GM12801 (cell line): ENCODE measurements around the gene LRFN5.

Source experiments
- TF ChIP-seq, protein P1 (sequence below): IDR thresholded peaks from one replicate; pipeline ENCODE4 v1.5.1; 2011; ENCODE audit warnings: control low read depth; ENCODE audit not compliant: insufficient read length; ENCODE audit errors: extremely low read depth

The LRFN5 gene

DNA sequence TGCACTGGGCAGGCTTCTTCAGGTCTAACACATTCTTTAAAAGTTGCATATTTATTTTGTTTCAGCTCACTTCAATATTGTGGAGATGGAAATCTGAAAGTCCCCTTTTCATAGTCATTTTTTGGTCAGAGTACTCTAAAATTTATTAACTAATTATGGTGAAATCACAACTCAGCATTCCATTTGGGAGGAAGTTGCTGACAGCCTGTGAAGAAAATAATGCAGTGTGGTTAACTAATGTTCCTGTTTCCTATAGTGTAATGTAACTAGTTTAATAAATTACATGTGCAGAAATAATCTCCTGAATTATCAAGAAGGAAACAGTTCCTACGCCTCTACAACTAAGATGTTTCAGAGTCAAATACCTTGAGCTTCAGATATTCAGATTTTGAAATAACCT is 17.1 kb downstream of the LRFN5 start:
- TF ChIP-seq, protein P1, sequence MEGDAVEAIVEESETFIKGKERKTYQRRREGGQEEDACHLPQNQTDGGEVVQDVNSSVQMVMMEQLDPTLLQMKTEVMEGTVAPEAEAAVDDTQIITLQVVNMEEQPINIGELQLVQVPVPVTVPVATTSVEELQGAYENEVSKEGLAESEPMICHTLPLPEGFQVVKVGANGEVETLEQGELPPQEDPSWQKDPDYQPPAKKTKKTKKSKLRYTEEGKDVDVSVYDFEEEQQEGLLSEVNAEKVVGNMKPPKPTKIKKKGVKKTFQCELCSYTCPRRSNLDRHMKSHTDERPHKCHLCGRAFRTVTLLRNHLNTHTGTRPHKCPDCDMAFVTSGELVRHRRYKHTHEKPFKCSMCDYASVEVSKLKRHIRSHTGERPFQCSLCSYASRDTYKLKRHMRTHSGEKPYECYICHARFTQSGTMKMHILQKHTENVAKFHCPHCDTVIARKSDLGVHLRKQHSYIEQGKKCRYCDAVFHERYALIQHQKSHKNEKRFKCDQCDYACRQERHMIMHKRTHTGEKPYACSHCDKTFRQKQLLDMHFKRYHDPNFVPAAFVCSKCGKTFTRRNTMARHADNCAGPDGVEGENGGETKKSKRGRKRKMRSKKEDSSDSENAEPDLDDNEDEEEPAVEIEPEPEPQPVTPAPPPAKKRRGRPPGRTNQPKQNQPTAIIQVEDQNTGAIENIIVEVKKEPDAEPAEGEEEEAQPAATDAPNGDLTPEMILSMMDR, result no peak

DNA sequence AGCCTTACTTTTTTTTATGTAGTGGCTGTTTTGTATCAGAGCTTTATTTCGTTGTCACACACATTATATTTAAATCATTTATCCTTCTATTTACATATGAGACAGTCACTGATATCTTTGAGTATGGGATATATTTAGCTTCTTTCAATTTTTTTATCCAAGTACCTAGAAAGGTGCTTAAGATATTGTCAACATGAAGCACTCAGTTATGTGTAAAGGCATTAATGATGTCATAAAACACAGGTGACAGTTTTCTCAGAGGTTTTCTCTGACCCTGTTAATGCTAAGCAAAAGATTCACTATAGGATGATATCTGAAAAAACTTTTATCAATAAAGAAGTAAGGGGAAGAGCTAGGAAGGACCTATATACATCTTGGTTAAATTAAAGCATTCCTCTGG is 23.2 kb downstream of the LRFN5 start:
- TF ChIP-seq, protein P1, result no peak

DNA sequence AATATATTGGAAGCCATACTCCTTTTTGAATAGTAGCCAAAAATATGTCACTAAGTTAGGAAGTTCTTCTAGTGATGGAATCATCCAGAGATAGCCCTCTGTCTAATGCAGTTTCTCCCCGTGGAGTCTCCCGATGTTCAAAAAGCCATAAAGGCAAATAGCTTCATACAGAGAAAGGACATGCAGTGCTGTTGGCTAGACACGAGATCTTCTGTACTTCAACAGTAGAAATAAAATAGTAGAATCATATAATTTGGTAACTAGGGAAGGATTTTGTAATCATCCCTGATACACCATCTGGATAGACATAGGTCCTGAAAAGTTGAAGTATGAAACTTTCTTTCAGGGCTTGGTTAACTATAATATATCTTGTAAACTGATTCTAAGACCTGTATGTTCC is 27.6 kb downstream of the LRFN5 start:
- TF ChIP-seq, protein P1, result no peak

DNA sequence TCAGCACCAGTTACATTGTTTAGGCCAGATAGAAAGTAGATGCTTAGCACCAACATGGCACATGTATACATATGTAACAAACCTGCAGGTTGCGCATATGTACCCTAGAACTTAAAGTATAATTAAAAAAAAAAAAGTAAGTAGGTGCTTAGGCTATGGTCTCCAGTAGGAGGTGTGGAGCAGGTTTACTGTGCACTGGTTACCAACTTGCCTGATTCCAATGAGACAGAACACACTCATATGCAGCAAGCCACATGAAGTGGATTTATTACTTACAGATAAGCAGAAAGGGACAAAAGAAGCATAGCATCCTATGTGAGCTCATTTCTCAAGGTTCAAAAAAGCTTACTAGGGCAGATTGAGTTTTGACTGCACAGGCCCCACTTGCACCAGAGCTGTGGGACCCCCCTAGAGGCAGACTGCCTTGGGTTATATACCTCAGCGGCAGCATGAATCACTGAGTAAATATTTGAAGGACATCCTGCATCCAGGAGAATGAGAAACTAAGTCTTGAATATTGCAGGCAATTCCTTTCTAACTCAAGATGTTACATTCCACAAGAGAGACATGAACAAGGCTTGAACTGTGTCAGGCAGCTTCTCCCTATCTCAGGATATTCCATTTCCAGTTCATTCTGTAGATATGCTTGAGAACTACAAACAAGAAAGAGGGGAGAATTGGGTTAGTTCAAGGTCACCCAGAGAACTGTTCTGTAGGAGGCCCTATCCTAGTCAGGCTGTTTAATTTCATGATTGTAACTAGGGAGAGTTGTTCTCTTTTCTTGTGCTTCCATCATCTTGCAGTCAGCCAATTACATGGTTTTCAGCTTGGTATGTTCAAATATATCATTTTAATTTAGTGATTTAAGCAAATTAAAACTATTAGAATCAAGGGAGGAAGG is 30.1 kb downstream of the LRFN5 start:
- TF ChIP-seq, protein P1, result no peak

DNA sequence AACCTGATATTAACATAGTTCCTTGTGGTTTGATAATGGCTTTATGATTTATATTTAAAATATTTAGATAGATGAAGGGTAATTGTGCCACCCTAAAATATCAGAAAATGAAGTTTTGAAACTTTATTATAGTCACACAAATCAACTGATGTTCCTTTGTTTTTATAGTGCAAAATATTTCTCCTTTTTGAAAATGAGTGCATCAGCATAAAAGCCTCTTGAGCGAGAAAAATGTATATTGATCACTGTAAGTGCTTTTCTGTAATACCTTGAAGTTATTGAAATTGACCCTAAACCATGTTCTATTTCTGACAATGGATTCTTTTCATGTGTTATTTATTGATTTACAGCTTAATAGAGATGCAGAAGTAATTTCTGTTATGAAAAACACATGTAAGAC is 35.0 kb downstream of the LRFN5 start:
- TF ChIP-seq, protein P1, result no peak

DNA sequence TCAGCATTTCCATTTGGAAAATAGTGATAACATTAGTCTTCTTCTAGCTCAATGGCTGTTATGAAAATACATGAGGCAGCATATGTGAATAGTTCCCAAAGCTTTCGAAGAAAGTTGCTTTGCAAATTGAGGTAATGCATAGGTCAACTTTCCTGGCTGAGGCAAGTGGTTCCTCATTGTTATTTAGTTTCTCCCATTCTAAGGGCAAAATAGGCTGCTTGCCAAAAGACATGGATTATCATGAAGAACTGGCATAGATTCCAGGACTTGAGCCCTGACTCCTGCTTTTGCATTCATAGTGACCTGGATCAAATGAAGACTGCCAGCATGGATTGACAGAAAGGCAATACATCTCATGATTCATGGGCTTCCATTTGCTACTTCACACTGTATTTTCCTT is 35.7 kb downstream of the LRFN5 start:
- TF ChIP-seq, protein P1, result no peak

DNA sequence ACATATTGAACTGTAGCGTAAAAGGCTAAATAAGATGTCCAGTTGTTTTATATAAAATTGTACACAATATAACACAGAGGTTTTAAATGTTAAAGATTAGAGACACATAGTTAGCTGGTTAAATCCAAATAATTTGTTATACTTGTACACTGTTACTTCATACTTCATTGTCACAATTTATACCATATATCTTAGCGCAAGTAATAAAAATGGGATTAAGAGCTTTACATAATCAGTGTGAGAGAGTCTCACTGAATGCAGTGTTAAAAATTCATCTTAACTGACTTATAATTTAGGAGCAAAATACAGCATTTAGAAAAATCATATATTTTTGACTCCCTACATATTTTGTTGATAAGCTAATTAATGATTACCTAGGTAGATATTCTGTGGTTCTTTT is 36.1 kb downstream of the LRFN5 start:
- TF ChIP-seq, protein P1, result no peak
